Medulla oblongata (tissue), 1 donor: ENCODE results near the gene LRRTM4.

Experiments
- DNase-seq: peaks from one replicate; pipeline ENCODE4 v3.0.0-alpha.2; 2015; ENCODE audit errors: extremely low spot score

Gene LRRTM4

GRCh38 chr2:77521931-77522470 lies at the start of gene LRRTM4:
LRRTM4 (minus strand) TSS chr2:77522376.
- peak; percentile 88 for DNase-seq

GRCh38 chr2:77571545-77571944 lies 49.4 kb upstream of the LRRTM4 start:
- no peak for DNase-seq

- DNase-seq, result no peak
Observed at GRCh38 chr2:77567723-77568122, 45.5 kb upstream of the LRRTM4 start.

GRCh38 chr2:77566582-77566981 lies 44.4 kb upstream of the LRRTM4 start:
- no peak for DNase-seq

GRCh38 chr2:77566131-77566530 lies 44.0 kb upstream of the LRRTM4 start:
- no peak for DNase-seq

- no peak for DNase-seq
Observed at GRCh38 chr2:77552956-77553355, 30.8 kb upstream of the LRRTM4 start.

- no peak for DNase-seq
Observed at GRCh38 chr2:77538031-77538430, 15.9 kb upstream of the LRRTM4 start.

GRCh38 chr2:77522888-77523287 lies 712 bp upstream of the LRRTM4 start:
- DNase-seq, result no peak

GRCh38 chr2:77521548-77521891 lies 656 bp downstream of the LRRTM4 start:
- DNase-seq, result no peak

- DNase-seq, result peak; percentile 44
Observed at GRCh38 chr2:77520641-77521547, 1.3 kb downstream of the LRRTM4 start.

- no peak for DNase-seq
Observed at GRCh38 chr2:77519888-77520506, 2.2 kb downstream of the LRRTM4 start.

- DNase-seq, result peak; percentile 27
Observed at GRCh38 chr2:77519164-77519887, 2.9 kb downstream of the LRRTM4 start.

- no peak for DNase-seq
Observed at GRCh38 chr2:77518311-77518710, 3.9 kb downstream of the LRRTM4 start.

- no peak for DNase-seq
Observed at GRCh38 chr2:77513191-77513590, 9.0 kb downstream of the LRRTM4 start.

GRCh38 chr2:77512507-77512906 lies 9.7 kb downstream of the LRRTM4 start:
- no peak for DNase-seq

- DNase-seq, result no peak
Observed at GRCh38 chr2:77508511-77508910, 13.7 kb downstream of the LRRTM4 start.

GRCh38 chr2:77507657-77508056 lies 14.5 kb downstream of the LRRTM4 start:
- no peak for DNase-seq

GRCh38 chr2:77488141-77488540 lies 34.0 kb downstream of the LRRTM4 start:
- no peak for DNase-seq

GRCh38 chr2:77487074-77487803 lies 34.9 kb downstream of the LRRTM4 start:
- no peak for DNase-seq

GRCh38 chr2:77484026-77484425 lies 38.1 kb downstream of the LRRTM4 start:
- no peak for DNase-seq

- no peak for DNase-seq
Observed at GRCh38 chr2:77479895-77480294, 42.3 kb downstream of the LRRTM4 start.

GRCh38 chr2:77479395-77479794 lies 42.8 kb downstream of the LRRTM4 start:
- no peak for DNase-seq
